Neural progenitor cell (in vitro differentiated cells): ENCODE data around the gene BCL7A. TPM values are rescaled to one million over a fixed set of nuclear protein-coding genes. Genes with fewer than 3 reads are reported as not detected.

Source experiments
- DNase-seq: peaks from one replicate; pipeline ENCODE4 v3.0.0-alpha.2; 2016; ENCODE audit warnings: low spot score
- H2AFZ ChIP-seq: fragments of 200-600 bp; sonication (generic); replicated peaks from 2 replicates; pipeline ENCODE4 v1.6.1; 2016; ENCODE audit warnings: antibody characterized with exemption
- H3F3A ChIP-seq: fragments of 200-600 bp; sonication (generic); 2 replicates; pipeline ENCODE4 v1.6.1; 2016; ENCODE audit warnings: antibody characterized with exemption, low read depth
- H3K27ac ChIP-seq: fragments of 200-600 bp; sonication (generic); 2 replicates; pipeline ENCODE4 v1.5.1; 2016; ENCODE audit warnings: mild to moderate bottlenecking
- H3K27me3 ChIP-seq: fragments of 200-600 bp; sonication (generic); 2 replicates; pipeline ENCODE4 v1.6.1; 2016; ENCODE audit warnings: mild to moderate bottlenecking, moderate library complexity
- H3K36me3 ChIP-seq: fragments of 200-600 bp; sonication (generic); 2 replicates; pipeline ENCODE4 v1.5.1; 2016
- H3K4me1 ChIP-seq: fragments of 200-600 bp; sonication (generic); 2 replicates; pipeline ENCODE4 v1.6.1; 2016; ENCODE audit warnings: mixed run types
- H3K4me2 ChIP-seq: fragments of 200-600 bp; sonication (generic); 2 replicates; pipeline ENCODE4 v1.6.1; 2016
- H3K4me3 ChIP-seq: fragments of 200-600 bp; sonication (generic); 2 replicates; pipeline ENCODE4 v1.5.1; 2016
- H3K79me2 ChIP-seq: fragments of 200-600 bp; sonication (generic); 2 replicates; pipeline ENCODE4 v1.6.1; 2016; ENCODE audit warnings: low read depth
- H3K9ac ChIP-seq: fragments of 200-600 bp; sonication (generic); 2 replicates; pipeline ENCODE4 v1.6.1; 2016
- H3K9me3 ChIP-seq: fragments of 200-600 bp; sonication (generic); 2 replicates; pipeline ENCODE4 v1.5.1; 2016; ENCODE audit warnings: low read depth
- H4K20me1 ChIP-seq: fragments of 200-600 bp; sonication (generic); 2 replicates; pipeline ENCODE4 v1.6.1; 2016; ENCODE audit warnings: low read depth
- H3K27ac Mint-ChIP-seq: 3 replicates; pipeline ENCODE4 v1.8.0; 2021; ENCODE audit warnings: mixed read lengths
- H3K27me3 Mint-ChIP-seq: 2 replicates; pipeline ENCODE4 v1.8.0; 2022; ENCODE audit warnings: low read depth, mild to moderate bottlenecking, inconsistent platforms, moderate library complexity, mixed read lengths; ENCODE audit not compliant: insufficient read depth
- H3K36me3 Mint-ChIP-seq: 3 replicates; pipeline ENCODE4 v1.8.0; 2021; ENCODE audit warnings: mixed read lengths
- H3K4me1 Mint-ChIP-seq: 3 replicates; pipeline ENCODE4 v1.8.0; 2021; ENCODE audit warnings: mixed read lengths
- H3K4me3 Mint-ChIP-seq: 3 replicates; pipeline ENCODE4 v1.8.0; 2021; ENCODE audit warnings: mild to moderate bottlenecking, moderate library complexity, mixed read lengths
- H3K9me3 Mint-ChIP-seq: 3 replicates; pipeline ENCODE4 v1.8.0; 2020; ENCODE audit warnings: mixed read lengths
- CTCF ChIP-seq: fragments of 200-600 bp; sonication (generic); IDR thresholded peaks from 2 replicates; pipeline ENCODE4 v1.5.1; 2017; ENCODE audit warnings: antibody characterized with exemption, mild to moderate bottlenecking
- EZH2 ChIP-seq: fragments of 200-600 bp; sonication (generic); IDR thresholded peaks from 2 replicates; pipeline ENCODE4 v1.6.1; 2017; ENCODE audit warnings: antibody characterized with exemption, mild to moderate bottlenecking, moderate library complexity
- EZH2phosphoT487 ChIP-seq: fragments of 200-600 bp; sonication (generic); IDR thresholded peaks from 2 replicates; pipeline ENCODE4 v1.6.1; 2017; ENCODE audit warnings: antibody characterized with exemption
- total RNA-seq: library from RNA; depleted of rRNA; stranded (reverse); fragments of >200 nt; gene quantifications from 2 replicates; pipeline ENCODE4 v1.2.3, GENCODE V29; 2015; ENCODE audit warnings: low replicate concordance

BCL7A gene
- total RNA-seq, 1 donor from 2014 or later: 22.1 TPM

- no peak overlapping the region for H3K27ac Mint-ChIP-seq
- Histone ChIP-seq H4K20me1 (peaks cover 6% of the 10 kb centered on the region), H3K36me3 (no peaks in the 10 kb centered on the region), H3K9me3 (no peaks in the 10 kb centered on the region), H3F3A (peaks cover 26% of the 10 kb centered on the region), H3K27me3 (no peaks in the 10 kb centered on the region), H2AFZ (no peak overlapping the region), H3K79me2 (no peaks in the 10 kb centered on the region), H3K4me3 (no peak overlapping the region), H3K4me1 (peaks cover 6% of the 10 kb centered on the region), H3K27ac (no peak overlapping the region), H3K4me2 (no peak overlapping the region), H3K9ac (no peak overlapping the region)
- no peaks in the 10 kb centered on the region for H3K9me3 Mint-ChIP-seq
- TF ChIP-seq EZH2phosphoT487: no peak
- no peak for TF ChIP-seq CTCF
- no peak for TF ChIP-seq EZH2
- no peak overlapping the region for H3K4me3 Mint-ChIP-seq
- no peaks in the 10 kb centered on the region for H3K27me3 Mint-ChIP-seq
- peaks cover 16% of the 10 kb centered on the region for H3K4me1 Mint-ChIP-seq
- H3K36me3 Mint-ChIP-seq: peaks cover 2% of the 10 kb centered on the region
- DNase-seq: no peak
These were observed 73.3 kb downstream of the BCL7A start for GRCh38 chr12:122094735-122095631.

GRCh38 chr12:122096014-122096413 lies 74.3 kb downstream of the BCL7A start:
- H3K9ac ChIP-seq: no peak overlapping the region
- peaks cover 7% of the 10 kb centered on the region for H4K20me1 ChIP-seq
- H2AFZ ChIP-seq: no peak overlapping the region
- H3F3A ChIP-seq: peaks cover 26% of the 10 kb centered on the region
- no peak overlapping the region for H3K27ac ChIP-seq
- H3K9me3 ChIP-seq: no peaks in the 10 kb centered on the region
- Mint-ChIP-seq H3K4me1 (peaks cover 16% of the 10 kb centered on the region), H3K36me3 (no peaks in the 10 kb centered on the region), H3K9me3 (no peaks in the 10 kb centered on the region), H3K27me3 (no peaks in the 10 kb centered on the region), H3K27ac (no peak overlapping the region), H3K4me3 (no peak overlapping the region)
- no peak for TF ChIP-seq EZH2phosphoT487
- no peak for TF ChIP-seq EZH2
- TF ChIP-seq CTCF: no peak
- no peak overlapping the region for H3K4me3 ChIP-seq
- H3K4me2 ChIP-seq: no peak overlapping the region
- DNase-seq: no peak
- H3K36me3 ChIP-seq: no peaks in the 10 kb centered on the region
- peaks cover 6% of the 10 kb centered on the region for H3K4me1 ChIP-seq
- H3K27me3 ChIP-seq: no peaks in the 10 kb centered on the region
- H3K79me2 ChIP-seq: no peaks in the 10 kb centered on the region

GRCh38 chr12:122096591-122097149 lies 75.0 kb downstream of the BCL7A start:
- H3K36me3 ChIP-seq: no peaks in the 10 kb centered on the region
- no peaks in the 10 kb centered on the region for H3K79me2 ChIP-seq
- no peak for DNase-seq
- H3K27me3 ChIP-seq: no peaks in the 10 kb centered on the region
- Mint-ChIP-seq H3K4me3 (no peak overlapping the region), H3K4me1 (peaks cover 16% of the 10 kb centered on the region), H3K9me3 (no peaks in the 10 kb centered on the region), H3K27ac (no peak overlapping the region), H3K27me3 (peaks cover 2% of the 10 kb centered on the region), H3K36me3 (no peaks in the 10 kb centered on the region)
- H3K27ac ChIP-seq: no peak overlapping the region
- H3K4me1 ChIP-seq: peaks cover 6% of the 10 kb centered on the region
- H3K4me3 ChIP-seq: no peak overlapping the region
- H3K9me3 ChIP-seq: no peaks in the 10 kb centered on the region
- peaks cover 7% of the 10 kb centered on the region for H4K20me1 ChIP-seq
- no peak overlapping the region for H2AFZ ChIP-seq
- no peak overlapping the region for H3K9ac ChIP-seq
- TF ChIP-seq CTCF: no peak
- no peak for TF ChIP-seq EZH2phosphoT487
- peaks cover 26% of the 10 kb centered on the region for H3F3A ChIP-seq
- H3K4me2 ChIP-seq: no peak overlapping the region
